Progenitor cell of endocrine pancreas (in vitro differentiated cells): Measurements from ENCODE around the gene PTPRM. TPM values are rescaled to one million over a fixed set of nuclear protein-coding genes. Genes with fewer than 3 reads are reported as not detected.

Experiments
- DNase-seq: peaks from one replicate; pipeline ENCODE4 v3.0.0; 2021; ENCODE audit warnings: low spot score; ENCODE audit not compliant: unreplicated experiment
- H3K27ac Mint-ChIP-seq: 2 replicates; pipeline ENCODE4 v1.8.0; 2021; ENCODE audit warnings: mild to moderate bottlenecking, moderate library complexity, mixed read lengths
- H3K27me3 Mint-ChIP-seq: 2 replicates; pipeline ENCODE4 v1.8.0; 2021; ENCODE audit warnings: mixed read lengths
- H3K36me3 Mint-ChIP-seq: 2 replicates; pipeline ENCODE4 v1.8.0; 2022; ENCODE audit warnings: mixed read lengths; ENCODE audit not compliant: insufficient read depth
- H3K4me1 Mint-ChIP-seq: 2 replicates; pipeline ENCODE4 v1.8.0; 2021; ENCODE audit warnings: low read depth, mixed read lengths
- H3K4me3 Mint-ChIP-seq: 2 replicates; pipeline ENCODE4 v1.8.0; 2021; ENCODE audit warnings: low read depth, mild to moderate bottlenecking, moderate library complexity, mixed read lengths
- H3K9me3 Mint-ChIP-seq: 2 replicates; pipeline ENCODE4 v1.8.0; 2021; ENCODE audit warnings: low read depth, mixed read lengths
- CTCF ChIP-seq: fragments of 200-600 bp; sonication (generic); IDR thresholded peaks from one replicate; pipeline ENCODE4 v1.5.0; 2021; ENCODE audit warnings: antibody characterized with exemption, mild to moderate bottlenecking; ENCODE audit not compliant: unreplicated experiment
- total RNA-seq: library from RNA; stranded (reverse); gene quantifications from 2 replicates; pipeline ENCODE4 v1.2.1, GENCODE V29; 2021

PTPRM gene
- total RNA-seq, 1 donor from 2014 or later, result 23.2 TPM

- Mint-ChIP-seq H3K27me3 (no peaks in the 10 kb centered on the region), H3K27ac (no peak overlapping the region), H3K4me1 (peaks cover 7% of the 10 kb centered on the region), H3K36me3 (no peaks in the 10 kb centered on the region), H3K9me3 (no peaks in the 10 kb centered on the region), H3K4me3 (no peak overlapping the region)
- TF ChIP-seq CTCF, result no peak
- no peak for DNase-seq
Measured at GRCh38 chr18:7658701-7659100, 91.6 kb downstream of the PTPRM start.

- Mint-ChIP-seq H3K27me3 (no peaks in the 10 kb centered on the region), H3K36me3 (no peaks in the 10 kb centered on the region), H3K27ac (no peak overlapping the region), H3K9me3 (no peaks in the 10 kb centered on the region), H3K4me3 (no peak overlapping the region), H3K4me1 (peaks cover 7% of the 10 kb centered on the region)
- TF ChIP-seq CTCF, result no peak
- no peak for DNase-seq
Measured at GRCh38 chr18:7661207-7661606, 94.1 kb downstream of the PTPRM start.

- no peaks in the 10 kb centered on the region for H3K27me3 Mint-ChIP-seq
- no peak overlapping the region for H3K4me3 Mint-ChIP-seq
- no peaks in the 10 kb centered on the region for H3K9me3 Mint-ChIP-seq
- H3K36me3 Mint-ChIP-seq, result no peaks in the 10 kb centered on the region
- H3K4me1 Mint-ChIP-seq, result peaks cover 1% of the 10 kb centered on the region
- H3K27ac Mint-ChIP-seq, result no peak overlapping the region
- DNase-seq, result no peak
- TF ChIP-seq CTCF, result no peak
Measured at GRCh38 chr18:7662866-7663265, 95.8 kb downstream of the PTPRM start.

GRCh38 chr18:7663366-7664312 lies 96.5 kb downstream of the PTPRM start:
- no peaks in the 10 kb centered on the region for H3K36me3 Mint-ChIP-seq
- no peaks in the 10 kb centered on the region for H3K9me3 Mint-ChIP-seq
- no peak for DNase-seq
- H3K4me1 Mint-ChIP-seq, result no peaks in the 10 kb centered on the region
- H3K27ac Mint-ChIP-seq, result no peak overlapping the region
- TF ChIP-seq CTCF, result no peak
- H3K27me3 Mint-ChIP-seq, result no peaks in the 10 kb centered on the region
- no peak overlapping the region for H3K4me3 Mint-ChIP-seq

- Mint-ChIP-seq H3K4me3 (no peak overlapping the region), H3K27me3 (no peaks in the 10 kb centered on the region), H3K27ac (no peak overlapping the region), H3K9me3 (no peaks in the 10 kb centered on the region), H3K36me3 (no peaks in the 10 kb centered on the region), H3K4me1 (no peaks in the 10 kb centered on the region)
- DNase-seq, result no peak
- TF ChIP-seq CTCF, result peak; percentile 32
Measured at GRCh38 chr18:7666195-7666776, 99.2 kb downstream of the PTPRM start.
